D341Med (cell line): ENCODE data around the gene MAN1C1.

Experiments
- DNase-seq: peaks from one replicate; pipeline ENCODE4 v3.0.0; 2012; ENCODE audit warnings: low spot score

MAN1C1 gene

DNA sequence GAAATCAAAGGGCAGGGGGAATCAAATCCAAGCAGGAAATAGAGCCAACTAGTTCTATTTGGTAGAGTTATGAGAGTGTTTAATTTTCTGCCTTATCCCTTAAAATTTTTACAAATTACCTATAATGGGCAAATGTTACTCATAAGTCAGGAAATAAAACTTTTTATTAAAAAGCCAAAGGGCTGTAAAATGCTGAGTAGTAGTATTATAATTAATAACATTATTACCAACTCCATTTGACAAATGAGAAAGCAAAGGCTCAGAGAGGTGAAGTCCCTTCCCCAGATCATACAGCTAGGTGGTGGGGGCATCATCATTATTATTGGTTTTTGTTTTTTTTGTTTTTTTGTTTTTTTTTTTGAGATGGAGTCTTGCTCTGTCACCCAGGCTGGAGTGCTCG lies 186.8 kb downstream of the MAN1C1 start:
- DNase-seq: no peak

DNA sequence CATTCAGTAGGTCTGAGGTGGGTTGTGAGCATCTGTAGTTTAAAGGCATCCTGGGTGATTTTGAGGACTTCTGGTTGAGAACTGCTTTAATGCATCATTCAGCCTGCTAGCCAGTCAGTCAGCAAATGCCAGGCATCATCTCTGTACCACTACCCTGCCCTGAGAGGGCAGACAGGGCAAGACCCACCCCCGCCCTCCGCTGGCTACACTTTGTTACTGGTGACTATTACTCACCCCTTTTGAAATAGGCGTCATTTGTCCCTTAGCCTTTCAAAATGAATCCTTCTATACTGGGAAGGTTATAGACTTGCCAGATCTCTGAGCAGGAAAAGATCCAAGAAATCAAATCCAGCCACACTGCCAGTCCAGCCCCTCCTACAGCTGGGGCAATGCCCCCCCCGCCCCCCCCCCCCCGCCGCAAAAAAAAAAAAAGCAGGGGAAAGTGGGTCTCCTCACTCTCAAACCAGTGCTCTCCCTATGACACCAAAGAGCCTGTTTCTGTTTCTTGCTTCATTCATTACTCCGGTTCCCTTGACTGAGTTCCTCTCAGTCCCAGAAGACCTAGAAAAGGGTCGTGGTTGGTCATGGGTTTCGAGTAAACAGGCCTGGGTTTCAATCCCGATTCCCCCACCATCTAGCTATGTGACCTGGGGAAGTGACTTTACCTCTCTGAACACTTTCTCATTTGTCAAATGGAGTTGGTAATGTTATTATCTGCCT lies 187.8 kb downstream of the MAN1C1 start:
- no peak for DNase-seq

DNA sequence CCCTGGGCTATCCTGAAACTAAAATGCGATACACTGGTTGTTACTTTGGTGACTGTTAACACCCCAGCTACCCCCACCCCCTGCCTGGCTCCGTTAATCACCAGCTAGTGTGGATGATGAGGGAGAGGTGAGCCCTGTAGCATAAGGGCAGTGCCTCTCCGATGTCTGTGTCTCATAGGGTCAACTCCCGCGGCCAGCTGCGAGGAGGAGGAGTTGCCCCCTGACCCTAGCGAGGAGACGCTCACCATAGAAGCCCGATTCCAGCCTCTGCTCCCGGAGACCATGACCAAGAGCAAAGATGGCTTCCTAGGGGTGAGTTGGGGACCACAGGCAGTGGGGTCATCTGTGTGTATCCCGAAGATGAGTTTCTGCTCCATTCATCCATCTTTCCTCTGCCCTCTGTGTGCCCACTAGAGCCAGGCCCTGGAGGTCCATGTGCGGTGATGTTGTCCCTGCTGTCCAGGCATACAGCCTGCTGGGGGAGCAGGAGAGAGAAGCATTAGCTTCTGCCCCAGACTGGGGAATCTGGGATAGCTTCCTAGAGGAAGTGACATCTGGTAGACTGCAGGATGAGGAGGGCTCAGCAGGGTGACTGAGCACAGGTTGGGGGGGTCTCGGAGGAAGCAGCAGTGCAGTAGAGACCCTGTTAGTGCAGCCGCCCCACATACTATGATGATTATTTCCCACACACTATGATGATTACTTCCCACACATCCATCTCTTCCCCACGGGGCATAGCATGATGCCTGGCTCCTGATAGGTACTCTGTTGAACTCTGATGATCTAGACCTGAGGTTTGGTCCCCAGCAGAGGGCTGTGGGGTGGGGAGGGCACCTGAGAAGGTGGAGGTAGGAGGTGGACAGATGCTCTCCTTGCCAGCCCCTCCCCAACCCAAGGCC lies 188.6 kb downstream of the MAN1C1 start:
- DNase-seq: no peak

DNA sequence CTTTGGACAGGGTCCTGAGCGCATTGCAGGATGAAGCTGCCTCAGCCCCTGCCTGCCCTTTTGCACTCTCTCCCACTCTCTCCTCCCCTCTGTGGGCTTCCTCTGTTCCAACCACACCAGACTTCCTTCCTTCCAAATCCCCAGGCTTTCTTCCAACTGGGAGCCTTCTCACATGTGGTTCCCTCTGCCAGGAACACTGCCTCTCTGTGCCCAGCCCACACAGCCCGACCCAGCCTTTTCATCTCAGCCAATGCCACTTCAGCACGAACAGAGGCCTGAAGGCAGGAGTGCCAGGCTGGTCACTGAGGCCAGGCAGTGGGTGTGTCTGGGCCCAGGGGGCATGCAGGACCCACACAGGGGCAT lies 189.3 kb downstream of the MAN1C1 start:
- DNase-seq: no peak

DNA sequence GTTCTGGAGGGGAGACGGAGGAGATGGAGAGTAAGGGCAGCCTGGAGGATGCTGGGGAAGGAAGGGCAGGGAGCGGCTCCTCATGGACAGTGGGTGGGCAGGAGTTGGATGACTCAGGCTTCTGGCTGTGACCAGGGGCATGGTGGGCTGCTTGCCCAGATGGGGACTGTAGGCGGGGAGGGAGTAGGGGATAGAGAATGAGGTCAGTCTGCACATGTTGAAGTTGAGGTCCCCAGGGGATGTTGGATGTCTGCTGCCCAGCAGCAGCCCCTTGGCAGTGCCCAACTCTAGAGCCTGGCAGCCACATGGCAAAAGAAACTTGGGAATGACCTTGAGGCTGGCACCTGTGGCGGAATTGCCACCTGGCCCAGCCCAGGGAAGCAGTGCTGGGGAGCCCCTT lies 189.8 kb downstream of the MAN1C1 start:
- no peak for DNase-seq

DNA sequence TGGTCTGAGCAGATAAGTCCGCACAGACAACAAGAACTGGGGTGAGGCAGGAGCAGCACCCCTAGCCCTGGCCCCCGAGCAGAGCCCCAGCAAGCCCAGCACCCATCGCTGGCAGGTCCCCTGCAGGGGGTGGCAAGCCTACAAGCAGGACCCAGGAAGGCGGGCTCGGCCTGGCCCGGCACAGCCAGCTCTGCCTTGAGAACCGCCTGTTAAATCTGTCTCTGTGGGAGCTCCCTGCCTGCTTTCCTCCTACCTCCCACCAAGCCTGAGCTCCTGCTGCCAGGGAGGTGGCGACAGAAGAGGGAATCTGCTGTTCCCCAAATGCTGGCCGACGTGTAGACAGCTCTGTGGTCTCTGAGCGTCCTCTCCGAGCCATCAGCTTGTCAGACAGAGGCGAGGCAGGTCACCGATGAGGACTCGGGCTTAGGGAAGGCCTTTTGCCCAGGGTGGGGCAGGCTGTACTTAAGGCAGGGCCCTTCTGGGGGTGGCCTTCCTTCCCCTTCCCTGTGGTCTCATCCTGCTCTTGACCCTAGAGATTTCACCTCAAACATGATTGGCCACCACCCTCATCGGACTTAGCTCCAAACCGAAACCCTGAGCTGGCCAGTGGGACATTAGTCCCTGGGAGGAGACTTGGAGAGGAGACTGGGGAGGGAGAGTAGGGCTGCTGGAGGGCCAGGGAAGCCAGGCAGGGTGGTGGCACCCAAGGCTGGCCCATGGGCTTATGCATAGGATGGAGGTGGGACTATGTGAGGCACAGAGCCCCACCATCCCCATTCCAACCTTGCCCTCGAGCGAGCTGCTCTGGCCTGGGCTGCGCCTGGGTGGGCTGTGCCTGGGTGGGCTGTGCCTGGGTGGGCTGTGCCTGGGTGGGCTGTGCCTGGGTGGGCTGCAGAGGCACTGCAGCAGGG lies 191.1 kb downstream of the MAN1C1 start:
- DNase-seq: no peak

DNA sequence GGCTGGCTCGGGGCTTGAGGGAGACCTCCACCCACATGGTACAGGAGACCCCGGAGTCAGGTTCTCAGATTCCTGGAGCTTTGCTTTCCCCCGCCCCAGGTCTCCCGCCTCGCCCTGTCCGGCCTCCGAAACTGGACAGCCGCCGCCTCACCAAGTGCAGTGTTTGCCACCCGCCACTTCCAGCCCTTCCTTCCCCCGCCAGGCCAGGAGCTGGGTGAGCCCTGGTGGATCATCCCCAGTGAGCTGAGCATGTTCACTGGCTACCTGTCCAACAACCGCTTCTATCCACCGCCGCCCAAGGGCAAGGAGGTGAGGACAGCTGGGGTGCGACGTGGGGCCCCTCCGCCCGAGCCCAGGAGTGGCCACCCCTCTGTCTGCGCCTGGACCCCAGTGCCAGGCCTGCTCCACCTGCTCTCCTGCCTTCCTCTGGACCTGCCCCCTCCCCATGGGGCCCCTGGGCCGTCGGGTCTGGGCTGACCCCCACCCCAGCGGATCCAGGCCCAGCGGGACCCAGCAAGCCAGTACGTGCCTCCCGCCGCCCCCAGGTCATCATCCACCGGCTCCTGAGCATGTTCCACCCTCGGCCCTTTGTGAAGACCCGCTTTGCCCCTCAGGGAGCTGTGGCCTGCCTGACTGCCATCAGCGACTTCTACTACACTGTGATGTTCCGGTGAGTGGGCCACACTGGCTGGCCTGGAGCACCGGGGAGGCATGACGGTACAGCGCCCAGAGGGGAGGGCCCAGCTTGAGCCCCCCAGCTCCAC lies 192.1 kb downstream of the MAN1C1 start:
- no peak for DNase-seq

DNA sequence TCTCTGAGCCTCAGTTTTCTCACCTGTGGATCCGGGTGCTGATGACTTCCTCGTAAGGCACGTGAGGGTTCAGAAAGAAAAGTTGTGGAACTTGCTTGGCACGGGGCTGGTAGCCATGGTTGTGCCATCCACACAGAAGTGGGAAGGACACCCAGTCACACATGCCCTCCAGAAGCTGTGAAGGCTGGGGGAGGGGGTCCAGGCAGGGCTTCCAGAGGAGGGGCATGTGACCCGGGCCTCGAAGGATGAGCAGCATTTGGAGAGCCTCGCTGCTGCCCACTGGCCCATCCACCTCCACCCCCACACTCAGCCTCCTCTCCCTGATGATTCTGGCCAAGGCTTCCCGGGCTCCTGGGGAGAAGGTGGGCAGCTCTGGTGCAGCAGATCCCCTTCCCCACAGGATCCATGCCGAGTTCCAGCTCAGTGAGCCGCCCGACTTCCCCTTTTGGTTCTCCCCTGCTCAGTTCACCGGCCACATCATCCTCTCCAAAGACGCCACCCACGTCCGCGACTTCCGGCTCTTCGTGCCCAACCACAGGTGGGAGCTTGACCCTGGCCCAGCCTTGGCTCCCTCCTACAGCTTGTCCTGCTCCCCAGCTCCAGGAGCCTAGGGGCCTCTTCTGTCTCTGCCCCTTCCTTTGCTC lies 192.8 kb downstream of the MAN1C1 start:
- no peak for DNase-seq

DNA sequence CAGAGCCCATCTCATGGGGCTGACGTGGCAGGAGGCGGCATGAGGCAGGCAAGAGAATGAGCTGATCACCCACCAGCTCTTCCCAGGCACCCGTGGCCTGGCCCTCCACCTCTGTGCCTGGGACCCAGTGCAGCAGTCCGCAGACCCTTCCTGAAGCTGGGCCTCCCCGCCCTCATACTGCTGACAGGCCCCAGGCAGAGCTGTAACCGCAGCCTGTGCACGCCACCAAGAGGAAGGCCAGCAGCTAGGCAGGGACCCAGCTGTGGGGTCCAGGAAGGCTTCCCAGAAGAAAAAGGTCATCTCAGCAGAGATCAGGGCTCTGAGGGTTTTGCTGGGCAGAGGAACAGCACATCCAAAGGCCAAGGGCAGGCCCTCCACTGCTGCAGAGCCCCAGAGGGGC lies 193.3 kb downstream of the MAN1C1 start:
- no peak for DNase-seq

DNA sequence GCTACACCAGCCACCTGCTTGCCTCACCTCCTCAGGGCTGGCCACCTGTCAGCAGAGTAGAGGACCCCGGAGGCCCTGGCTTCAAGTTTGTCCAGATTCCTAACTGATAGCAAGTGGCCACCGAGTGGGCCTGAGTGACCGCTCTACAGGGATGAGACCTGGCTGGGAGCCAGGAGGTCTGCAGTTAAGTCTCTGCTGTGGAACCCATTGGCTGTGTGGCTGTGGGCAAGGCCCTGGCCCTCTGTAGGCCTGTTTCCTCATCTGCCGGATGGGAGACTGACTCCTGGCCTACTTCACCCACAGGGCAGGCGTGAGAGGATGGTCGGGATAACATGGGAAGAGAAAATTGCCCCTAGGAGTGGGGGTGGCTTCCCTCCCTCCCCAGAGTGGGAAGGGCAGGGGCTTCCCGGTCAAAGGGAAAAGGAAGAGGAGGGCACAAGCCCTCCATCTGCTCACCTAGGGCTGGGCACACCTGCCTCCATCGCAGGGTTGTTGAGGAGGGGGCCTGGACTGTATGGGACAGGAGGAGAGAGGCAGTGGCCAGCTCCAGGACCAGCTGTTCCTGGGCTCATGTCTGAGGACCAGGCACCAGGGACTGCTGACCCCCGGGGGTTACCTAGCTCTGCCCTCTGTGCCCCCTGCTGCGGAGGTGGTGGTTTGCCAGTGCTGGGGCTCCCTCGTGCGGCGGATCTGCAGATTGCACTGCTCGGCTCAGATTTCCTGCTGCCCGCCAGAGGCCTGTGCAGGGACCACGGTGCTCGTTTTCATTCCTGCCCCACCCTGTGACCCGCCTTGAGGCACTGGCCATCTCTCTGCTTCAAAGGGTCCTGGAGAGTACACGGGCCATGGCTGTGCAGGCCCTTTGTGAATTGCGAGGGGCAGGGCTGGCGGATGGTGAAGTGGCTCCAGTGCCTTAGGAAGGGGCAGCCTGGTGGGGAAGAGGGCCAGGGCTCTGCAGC lies 194.0 kb downstream of the MAN1C1 start:
- DNase-seq: peak; percentile 86

DNA sequence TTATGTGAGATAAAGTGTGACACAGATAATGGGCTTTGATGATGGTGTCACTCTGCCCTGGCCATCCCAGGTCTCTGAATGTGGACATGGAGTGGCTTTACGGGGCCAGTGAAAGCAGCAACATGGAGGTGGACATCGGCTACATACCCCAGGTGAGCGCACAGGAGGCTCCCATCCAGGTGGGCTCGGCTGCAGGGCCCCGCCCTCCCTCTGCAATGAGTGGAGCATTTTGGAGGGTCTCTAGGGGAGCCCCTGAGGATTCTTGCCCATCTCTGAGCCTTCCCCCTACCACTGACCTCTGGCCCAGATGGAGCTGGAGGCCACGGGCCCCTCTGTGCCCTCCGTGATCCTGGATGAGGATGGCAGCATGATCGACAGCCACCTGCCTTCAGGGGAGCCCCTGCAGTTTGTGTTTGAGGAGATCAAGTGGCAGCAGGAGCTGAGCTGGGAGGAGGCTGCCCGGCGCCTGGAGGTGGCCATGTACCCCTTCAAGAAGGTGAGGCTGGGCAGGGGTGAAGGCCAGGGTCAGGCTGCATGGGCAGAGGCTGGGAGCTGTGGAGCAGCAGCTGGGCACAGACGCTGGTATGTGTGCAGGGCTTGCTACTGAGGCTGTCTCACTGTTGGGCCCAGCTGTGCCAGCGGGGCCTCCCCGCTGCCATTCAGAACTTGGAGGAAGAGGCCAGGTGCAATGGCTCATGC lies 194.9 kb downstream of the MAN1C1 start:
- no peak for DNase-seq

DNA sequence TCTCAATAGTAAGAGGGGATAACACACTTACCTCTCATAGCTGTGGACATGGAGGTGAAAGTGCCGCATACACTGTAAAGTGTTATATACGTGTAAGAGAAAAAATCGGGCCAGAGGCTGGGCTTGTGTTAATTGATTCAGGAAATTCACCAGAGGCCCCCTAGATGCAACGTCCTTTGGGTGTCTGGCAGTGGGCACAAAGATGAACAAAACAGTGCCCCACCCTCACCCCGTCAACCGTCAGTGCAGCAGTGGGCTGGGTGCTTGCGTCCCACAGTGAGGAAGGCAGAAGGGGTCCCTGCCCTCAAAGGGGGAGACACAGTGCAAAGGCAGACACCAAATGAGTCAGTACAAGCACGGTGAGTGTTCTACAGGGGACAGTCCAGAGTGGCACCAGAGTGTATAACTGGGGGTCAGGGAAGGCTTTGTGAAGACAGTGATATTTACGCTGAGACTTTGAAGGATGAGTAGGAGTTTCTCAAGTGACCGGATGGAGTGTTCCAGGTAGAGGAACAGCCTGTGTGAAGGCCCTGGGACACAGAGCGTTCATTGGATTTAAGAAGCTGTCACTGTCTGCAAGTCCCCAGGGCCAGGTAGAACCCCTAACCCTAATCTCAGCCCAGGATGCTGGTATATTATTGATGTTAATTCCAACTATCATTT lies 196.6 kb downstream of the MAN1C1 start:
- no peak for DNase-seq

DNA sequence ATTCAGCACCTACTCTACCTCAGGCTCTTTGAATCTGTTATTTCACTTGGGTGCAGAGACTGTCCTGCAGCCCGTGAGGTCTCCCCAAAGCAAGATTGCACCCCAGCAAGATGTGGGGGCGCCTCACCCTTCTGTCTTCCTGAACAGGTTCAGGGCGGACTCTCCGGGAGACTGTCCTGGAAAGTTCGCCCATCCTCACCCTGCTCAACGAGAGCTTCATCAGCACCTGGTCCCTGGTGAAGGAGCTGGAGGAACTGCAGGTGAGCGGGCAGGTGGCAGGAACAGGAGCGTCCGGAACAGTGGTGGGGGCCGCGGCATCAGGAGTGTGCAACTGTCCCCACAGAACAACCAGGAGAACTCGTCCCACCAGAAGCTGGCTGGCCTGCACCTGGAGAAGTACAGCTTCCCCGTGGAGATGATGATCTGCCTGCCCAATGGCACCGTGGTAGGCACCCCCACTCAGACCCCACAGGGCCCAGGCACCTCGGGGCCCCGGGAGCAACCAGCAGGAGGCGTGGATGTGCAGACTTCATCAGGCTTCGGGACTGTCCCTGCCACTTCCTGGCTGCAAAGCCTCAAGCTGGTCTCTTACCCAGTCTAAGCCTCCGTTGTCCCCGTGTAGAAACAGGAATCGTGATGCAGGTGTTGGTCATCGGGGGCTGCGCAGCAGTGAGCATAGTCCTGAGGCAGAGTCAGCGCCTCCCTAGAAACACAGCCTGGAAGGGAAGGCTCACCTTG lies 197.3 kb downstream of the MAN1C1 start:
- no peak for DNase-seq

DNA sequence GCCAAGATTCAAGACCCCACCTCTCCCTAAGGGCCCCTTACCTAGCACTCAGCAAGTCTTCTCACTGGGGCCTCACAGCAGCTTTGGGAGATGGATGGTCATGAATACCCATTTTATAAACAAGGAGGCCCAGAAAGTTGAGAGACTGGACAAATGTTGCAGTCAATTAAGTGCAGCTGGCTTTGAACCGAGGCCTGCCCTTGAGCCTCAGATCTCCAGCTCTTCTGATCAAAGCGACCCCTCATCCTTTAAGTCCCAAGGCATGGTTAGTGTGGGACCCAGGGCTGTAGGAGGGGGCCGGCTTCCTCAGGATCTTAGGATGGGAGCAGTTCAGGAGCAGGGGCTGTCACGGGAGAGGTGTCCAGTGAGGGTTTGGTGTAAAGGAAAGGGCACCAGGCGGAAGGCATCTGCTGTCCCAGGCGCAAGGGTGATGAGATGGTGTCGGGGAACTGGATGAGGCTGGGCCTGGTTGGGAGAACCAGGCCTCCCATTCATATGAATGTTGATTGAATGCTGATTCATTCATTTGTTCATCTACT lies 198.0 kb downstream of the MAN1C1 start:
- DNase-seq: no peak

DNA sequence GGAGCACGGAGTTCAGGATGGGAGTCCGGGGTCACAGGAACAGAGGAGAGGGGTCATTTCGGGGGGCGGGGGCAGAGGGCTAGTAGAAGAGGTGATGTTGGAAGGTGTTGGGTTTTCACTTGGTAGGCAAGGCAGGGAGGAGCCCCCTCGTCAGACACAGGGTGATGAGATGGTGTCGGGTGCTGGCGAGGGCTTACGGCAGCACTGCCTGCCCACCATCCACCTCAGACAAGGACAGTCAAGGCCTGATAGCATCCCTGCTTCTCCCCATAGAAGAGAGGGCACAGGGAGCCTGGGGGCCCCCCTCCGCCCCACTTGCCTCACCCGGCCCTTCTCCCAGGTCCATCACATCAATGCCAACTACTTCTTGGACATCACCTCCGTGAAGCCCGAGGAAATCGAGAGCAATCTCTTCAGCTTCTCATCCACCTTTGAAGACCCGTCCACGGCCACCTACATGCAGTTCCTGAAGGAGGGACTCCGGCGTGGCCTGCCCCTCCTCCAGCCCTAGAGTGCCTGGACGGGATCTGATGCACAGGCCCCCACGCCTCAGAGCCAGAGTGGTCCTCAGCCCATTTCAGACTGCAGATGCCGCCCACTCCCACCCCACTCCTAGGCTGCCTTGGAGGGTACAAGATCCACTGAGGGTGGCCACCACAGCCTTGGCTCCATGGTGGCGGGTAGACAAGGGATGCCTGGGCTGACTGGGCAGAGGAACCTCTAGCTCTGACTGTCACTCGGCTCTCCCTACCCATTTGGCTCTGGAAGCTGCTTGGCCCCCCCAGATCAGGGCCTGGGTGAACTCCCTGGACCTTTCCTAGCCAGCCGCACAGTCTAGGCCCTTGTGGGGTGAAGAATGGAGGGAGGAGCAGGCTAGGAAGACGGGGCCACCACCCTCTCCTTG lies 198.9 kb downstream of the MAN1C1 start:
- no peak for DNase-seq

DNA sequence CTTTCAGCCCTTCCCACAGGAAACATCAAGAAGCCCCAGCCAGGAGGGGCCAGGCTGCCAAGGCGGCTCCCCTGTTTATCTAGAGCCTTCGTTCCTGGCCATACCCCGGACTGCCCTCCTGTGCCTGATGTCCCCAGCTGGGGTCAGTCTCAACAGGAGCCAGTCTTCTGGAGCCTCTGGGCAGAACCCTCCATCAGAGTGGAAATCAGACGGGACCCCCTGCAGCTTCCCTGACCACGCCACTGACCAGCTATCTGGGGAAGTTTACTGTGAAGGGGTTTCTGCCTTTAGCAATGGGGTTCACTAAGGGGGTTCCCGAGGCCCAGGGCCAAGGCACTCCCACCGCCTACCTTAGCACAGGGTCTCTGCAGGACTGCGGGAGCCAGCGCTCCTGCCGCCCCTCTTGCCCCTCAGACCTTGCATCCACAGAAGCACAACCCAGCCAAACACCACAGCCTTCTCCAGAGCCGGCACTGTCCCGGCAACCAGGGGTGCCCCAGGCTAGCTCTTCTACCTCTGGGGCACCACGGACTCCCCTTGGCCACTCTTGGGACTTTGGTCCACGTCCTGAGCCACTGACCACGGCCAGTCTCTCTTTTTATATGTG lies 199.6 kb downstream of the MAN1C1 start:
- no peak for DNase-seq
